HCT116 (cell line): Measurements from ENCODE around the gene HSPB7.

Source experiments
- CTCF ChIP-seq, 3 experiments: fragments of 200-600 bp in 1 of 3; sonication (generic) in 1 of 3; IDR thresholded peaks in 2 of 3; conservative IDR thresholded peaks in 1 of 3; 2 replicates each; pipeline ENCODE4 v1.5.1; 2012 to 2017; ENCODE audit warnings: low read depth in 2 of 3, low read length in 2 of 3, antibody characterized with exemption in 1 of 3, borderline replicate concordance in 1 of 3, control low read depth in 1 of 3, mild to moderate bottlenecking in 1 of 3, mixed read lengths in 1 of 3, mixed run types in 1 of 3, moderate library complexity in 1 of 3; ENCODE audit not compliant: insufficient read depth in 1 of 3
- POLR2A ChIP-seq: IDR thresholded peaks from 2 replicates; pipeline ENCODE4 v1.7.0; 2011; ENCODE audit warnings: borderline replicate concordance; ENCODE audit not compliant: insufficient read depth, insufficient read length; ENCODE audit errors: extremely low read depth
- SRF ChIP-seq: IDR thresholded peaks from 2 replicates; pipeline ENCODE4 v1.6.1; 2012; ENCODE audit warnings: low read depth
- ZFX ChIP-seq: fragments of 450-650 bp; IDR thresholded peaks from 2 replicates; pipeline ENCODE4 v1.6.1; 2017

GRCh38 chr1:16065269-16065576, 47.4 kb upstream of the HSPB7 start:
- TF ChIP-seq SRF (no peak), CTCF (IDR thresholded peaks at IDR 0.05 in 2 of 3, conservative IDR thresholded peaks at IDR 0.05 in 1 of 3; ENCODE audit: borderline replicate concordance in 1 of 3, insufficient read depth in 1 of 3, low read depth in 2 of 3, low read length in 2 of 3) (no peak), ZFX (no peak), POLR2A (no peak)
